Esophagus muscularis mucosa (tissue), 4 donors: ENCODE results near the gene TXNRD3. TPM values are rescaled to one million over a fixed set of nuclear protein-coding genes. Genes with fewer than 3 reads are reported as not detected.
"Not testable (repeated sequence)": the region's sequence is repeated elsewhere in the genome, so short reads cannot be mapped to it uniquely, and the experiment has no call there.

Source experiments
- DNase-seq: peaks from one replicate; pipeline ENCODE4 v3.0.0-alpha.2; 2017; ENCODE audit errors: extremely low spot score
- H3K27ac ChIP-seq, 4 donors: fragments of 200-600 bp; sonication (generic); replicated peaks in 1 of 4; 1 replicate in 3 of 4; 2 replicates in 1 of 4; pipeline ENCODE4 v1.5.1; 2016 to 2019; ENCODE audit warnings: mild to moderate bottlenecking in 1 of 4
- H3K27me3 ChIP-seq, 4 donors: fragments of 200-600 bp; sonication (generic); one replicate each; pipeline versions ENCODE4 v1.5.1 to v1.6.0; 2016 to 2019
- H3K36me3 ChIP-seq, 4 donors: fragments of 200-600 bp; sonication (generic); one replicate each; pipeline ENCODE4 v1.5.1; 2016 to 2019
- H3K4me1 ChIP-seq, 4 donors: fragments of 200-600 bp; sonication (generic); one replicate each; pipeline ENCODE4 v1.5.1; 2016 to 2019
- H3K4me3 ChIP-seq, 4 donors: fragments of 200-600 bp; sonication (generic); 1 replicate in 2 of 4; 2 replicates in 2 of 4; pipeline ENCODE4 v1.5.1; 2016 to 2019; ENCODE audit warnings: mild to moderate bottlenecking in 4 of 4, moderate library complexity in 1 of 4
- H3K9me3 ChIP-seq, 4 donors: fragments of 200-600 bp; sonication (generic); 1 replicate in 3 of 4; 2 replicates in 1 of 4; pipeline ENCODE4 v1.5.1; 2016 to 2019
- CTCF ChIP-seq, 3 experiments: fragments of 200-600 bp in 2 of 3; fragments of 450-650 bp in 1 of 3; sonication (generic) in 2 of 3; IDR thresholded peaks; one replicate each; pipeline ENCODE4 v1.5.1; 2017 to 2019; ENCODE audit warnings: antibody characterized with exemption in 3 of 3, mild to moderate bottlenecking in 2 of 3, moderate library complexity in 1 of 3
- EP300 ChIP-seq: sonication (generic); formaldehyde crosslinking; IDR thresholded peaks from one replicate; pipeline ENCODE4 v1.6.1; 2017; ENCODE audit warnings: antibody characterized with exemption
- POLR2A ChIP-seq: fragments of 450-650 bp; IDR thresholded peaks from one replicate; pipeline ENCODE4 v1.6.1; 2017; ENCODE audit warnings: antibody characterized with exemption, moderate library complexity, mild to moderate bottlenecking, low read depth
- POLR2AphosphoS5 ChIP-seq, 2 donors: sonication (generic); formaldehyde crosslinking; IDR thresholded peaks; one replicate each; pipeline ENCODE4 v1.6.1; 2017; ENCODE audit warnings: antibody characterized with exemption in 2 of 2
- WGBS: methylation state at CpG from one replicate; pipeline ENCODE4 v1.1.5; 2018; 5-methylcytosine and 5-hydroxymethylcytosine counted together
- intact Hi-C: fragments of 100-400 bp; cut with DNase I; formaldehyde crosslinking; loops from one replicate; pipeline ENCODE4 v1.15.1; 2023
- total RNA-seq, 4 donors: library from RNA; depleted of rRNA; stranded (reverse); fragments of >200 nt; gene quantifications; one replicate each; pipeline versions ENCODE4 v1.1.0 to v1.2.1, GENCODE V29; 2016

The TXNRD3 gene
- total RNA-seq, 4 donors from 2014 or later = 12.8 to 23.7 (median 18.7) TPM

GRCh38 chr3:126634803-126635202 lies 20.1 kb downstream of the TXNRD3 start:
- H3K27me3 ChIP-seq = no peaks in the 10 kb centered on the region
- WGBS = 88% methylated on average over 5 of the region's 5 CpGs
- intact Hi-C loops = no loop called here
- DNase-seq = no peak
- no peak for TF ChIP-seq POLR2A
- TF ChIP-seq CTCF (IDR thresholded peaks at IDR 0.05) = no peak
- no peak for TF ChIP-seq EP300
- TF ChIP-seq POLR2AphosphoS5 (IDR thresholded peaks at IDR 0.05) = no peak
- no peaks in the 10 kb centered on the region for H3K4me1 ChIP-seq
- peaks cover 5 to 82% (median 21%) of the 10 kb centered on the region in 4 donors for H3K36me3 ChIP-seq
- no peak overlapping the region for H3K27ac ChIP-seq
- no peak overlapping the region for H3K4me3 ChIP-seq
- no peaks in the 10 kb centered on the region for H3K9me3 ChIP-seq

GRCh38 chr3:126630020-126630419 lies 24.9 kb downstream of the TXNRD3 start:
- peaks cover 5 to 83% (median 19%) of the 10 kb centered on the region in 4 donors for H3K36me3 ChIP-seq

DNA sequence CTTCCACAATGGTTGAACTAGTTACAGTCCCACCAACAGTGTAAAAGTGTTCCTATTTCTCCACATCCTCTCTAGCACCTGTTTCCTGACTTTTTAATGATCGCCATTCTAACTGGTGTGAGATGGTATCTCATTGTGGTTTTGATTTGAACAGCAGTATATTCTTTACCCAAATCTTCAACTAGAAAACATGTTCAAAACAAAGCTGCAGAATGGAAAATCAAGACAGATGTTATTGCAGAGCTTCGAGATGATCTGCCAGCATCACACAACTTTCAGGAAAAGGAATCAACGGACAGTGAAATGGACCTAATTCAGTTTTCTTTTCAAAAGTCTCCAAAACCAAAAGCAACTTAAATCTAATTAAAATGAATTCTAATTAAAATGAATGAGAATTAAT lies 29.2 kb downstream of the TXNRD3 start:
- DNase-seq, H3K9me3 ChIP-seq, H3K27ac ChIP-seq, intact Hi-C loops, H3K4me3 ChIP-seq, H3K27me3 ChIP-seq, H3K4me1 ChIP-seq: not testable (repeated sequence)
- WGBS = 83% methylated on average over 3 of the region's 3 CpGs
- H3K36me3 ChIP-seq = peaks cover 4 to 61% (median 13%) of the 10 kb centered on the region in 4 donors

More at GRCh38 chr3:126630020-126630419, 24.9 kb downstream of the TXNRD3 start:
- no peak for TF ChIP-seq CTCF (IDR thresholded peaks at IDR 0.05)
- no peak for TF ChIP-seq EP300
- TF ChIP-seq POLR2AphosphoS5 (IDR thresholded peaks at IDR 0.05) = no peak
- no peak for TF ChIP-seq POLR2A
- 92% methylated on average over 2 of the region's 2 CpGs for WGBS
- H3K27ac ChIP-seq = no peak overlapping the region
- H3K4me1 ChIP-seq = no peaks in the 10 kb centered on the region
- H3K9me3 ChIP-seq = no peaks in the 10 kb centered on the region
- no peaks in the 10 kb centered on the region for H3K27me3 ChIP-seq
- no peak for DNase-seq
- H3K4me3 ChIP-seq = no peak overlapping the region
- intact Hi-C loops = no loop called here

DNA sequence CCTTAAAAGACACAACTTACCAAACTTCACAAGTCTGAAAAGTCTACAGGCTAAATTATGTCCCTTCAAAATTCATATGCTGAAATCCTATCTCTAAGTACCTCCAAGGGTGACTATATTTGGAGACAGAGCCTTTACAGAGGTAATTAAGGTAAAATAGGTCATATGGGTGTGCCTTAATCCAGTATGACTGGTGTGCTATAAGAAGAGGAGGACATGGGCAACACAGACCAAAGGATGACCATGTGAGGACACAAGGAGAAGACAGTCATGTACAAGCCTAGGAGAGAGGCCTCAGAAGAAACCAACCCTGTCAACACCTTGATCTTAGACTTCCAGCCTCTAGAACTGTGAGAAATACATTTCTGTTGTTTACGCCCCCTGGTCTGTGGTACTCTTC lies 32.2 kb downstream of the TXNRD3 start:
- TF ChIP-seq CTCF (IDR thresholded peaks at IDR 0.05) (no peak), POLR2A (no peak), EP300 (no peak), POLR2AphosphoS5 (IDR thresholded peaks at IDR 0.05) (no peak)
- H3K9me3 ChIP-seq = no peaks in the 10 kb centered on the region
- DNase-seq = no peak
- no peak overlapping the region for H3K27ac ChIP-seq
- peaks cover 0 to 8% (median 3%) of the 10 kb centered on the region in 4 donors for H3K4me1 ChIP-seq
- H3K36me3 ChIP-seq = peaks cover 0 to 54% (median 6%) of the 10 kb centered on the region in 4 donors
- no peak overlapping the region for H3K4me3 ChIP-seq
- intact Hi-C loops = no loop called here
- H3K27me3 ChIP-seq = no peaks in the 10 kb centered on the region
- WGBS = 100% methylated on average over 1 of the region's 1 CpG

- intact Hi-C loops = no loop called here
- peaks cover 0 to 48% (median 6%) of the 10 kb centered on the region in 4 donors for H3K36me3 ChIP-seq
- H3K9me3 ChIP-seq = no peaks in the 10 kb centered on the region
- TF ChIP-seq EP300 (no peak), CTCF (IDR thresholded peaks at IDR 0.05) (no peak), POLR2A (no peak), POLR2AphosphoS5 (IDR thresholded peaks at IDR 0.05) (no peak)
- WGBS = 91% methylated on average over 2 of the region's 2 CpGs
- no peak for DNase-seq
- H3K27me3 ChIP-seq = no peaks in the 10 kb centered on the region
- H3K4me1 ChIP-seq = peaks cover 0 to 8% (median 3%) of the 10 kb centered on the region in 4 donors
- H3K4me3 ChIP-seq = no peak overlapping the region
- H3K27ac ChIP-seq = no peak overlapping the region
These were observed 33.1 kb downstream of the TXNRD3 start for GRCh38 chr3:126621627-126622345.
